Adipocyte (in vitro differentiated cells): ENCODE results near the gene RASA3.
"Not testable (repeated sequence)": the region's sequence is repeated elsewhere in the genome, so short reads cannot be mapped to it uniquely, and the experiment has no call there.

ENCODE experiments used
- DNase-seq: peaks from one replicate; pipeline ENCODE4 v3.0.0-alpha.2; 2015; ENCODE audit warnings: low read depth
- H3K27me3 ChIP-seq: replicated peaks from 2 replicates; pipeline ENCODE4 v1.7.0; 2013; ENCODE audit warnings: mild to moderate bottlenecking, low read length, moderate library complexity; ENCODE audit not compliant: control insufficient read depth, insufficient read depth
- H3K36me3 ChIP-seq: 2 replicates; pipeline ENCODE4 v1.7.0; 2013; ENCODE audit warnings: low read length, mild to moderate bottlenecking, moderate library complexity; ENCODE audit not compliant: control insufficient read depth, insufficient read depth, severe bottlenecking
- H3K4me1 ChIP-seq: 2 replicates; pipeline ENCODE4 v1.7.0; 2013; ENCODE audit warnings: mild to moderate bottlenecking, low read length, moderate library complexity; ENCODE audit not compliant: control insufficient read depth, insufficient read depth
- H3K4me3 ChIP-seq: 2 replicates; pipeline ENCODE4 v1.7.0; 2013; ENCODE audit warnings: mild to moderate bottlenecking, low read length, moderate library complexity
- H3K9ac ChIP-seq: 2 replicates; pipeline ENCODE4 v1.7.0; 2013; ENCODE audit warnings: mild to moderate bottlenecking, low read length, moderate library complexity
- H3K9me3 ChIP-seq: 2 replicates; pipeline ENCODE4 v1.7.0; 2013; ENCODE audit warnings: mild to moderate bottlenecking, low read length, moderate library complexity; ENCODE audit not compliant: control insufficient read depth

RASA3 gene

DNA sequence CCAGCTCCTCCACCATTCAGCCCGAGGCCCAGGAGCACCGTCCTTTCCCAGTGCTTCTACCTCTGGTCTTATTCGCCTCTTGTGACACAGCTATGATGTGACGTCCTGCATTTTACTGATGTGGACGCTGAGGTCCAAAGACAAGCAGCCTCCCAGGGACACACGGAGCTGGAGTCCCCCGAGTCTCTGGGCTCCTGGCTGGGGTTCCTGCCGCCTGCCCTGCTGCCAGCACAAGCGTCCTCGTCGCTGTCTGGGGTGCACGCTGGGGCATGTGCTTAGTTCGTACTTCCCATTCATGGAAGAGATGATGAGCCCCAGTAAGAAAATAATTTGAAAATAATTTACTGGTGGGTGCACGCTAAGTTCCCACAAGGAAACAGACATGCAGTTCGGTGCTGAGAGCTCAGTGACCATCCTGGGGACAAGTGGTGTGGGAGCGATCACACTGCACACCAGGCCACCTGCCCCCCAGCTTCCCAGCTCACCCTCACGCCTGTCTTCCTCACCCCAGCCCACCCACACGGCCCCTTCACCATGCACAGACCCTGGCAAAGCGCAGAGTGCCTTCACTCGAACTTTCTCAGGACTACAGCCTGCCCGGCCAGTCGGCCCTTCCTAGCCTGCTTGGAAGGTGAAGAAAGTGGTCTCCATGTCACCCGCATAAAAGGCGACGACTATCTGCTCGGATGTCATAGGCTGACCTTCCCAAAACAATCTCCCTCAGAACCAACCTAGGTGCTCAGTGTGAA lies 32.4 kb upstream of the RASA3 start:
- no peaks in the 10 kb centered on the region for H3K36me3 ChIP-seq
- H3K9me3 ChIP-seq, result peaks cover 2% of the 10 kb centered on the region
- peaks cover 13% of the 10 kb centered on the region for H3K4me1 ChIP-seq
- no peak for DNase-seq
- no peak overlapping the region for H3K9ac ChIP-seq
- H3K4me3 ChIP-seq, result no peak overlapping the region
- peaks cover 44% of the 10 kb centered on the region for H3K27me3 ChIP-seq

DNA sequence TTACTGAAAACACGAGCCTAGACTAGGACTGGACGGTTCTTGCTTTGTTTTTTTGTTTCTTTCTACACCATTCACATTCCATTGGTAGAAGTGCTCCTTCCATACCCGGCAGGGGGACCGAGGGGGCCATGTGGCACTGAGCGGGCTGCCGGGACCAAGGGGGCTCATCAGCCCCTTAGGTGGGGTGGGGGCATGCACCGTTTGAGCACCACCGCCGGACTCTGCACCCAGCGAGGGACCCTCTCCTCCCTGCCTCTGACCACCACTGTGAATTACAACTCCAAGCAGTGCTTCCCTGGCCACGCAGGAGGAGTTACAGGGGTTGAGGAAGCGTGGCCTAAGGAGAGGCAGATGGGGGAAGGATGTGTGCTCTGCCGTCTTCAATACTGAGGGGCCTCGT lies 31.6 kb upstream of the RASA3 start:
- no peak for DNase-seq
- Histone ChIP-seq H3K9ac (no peak overlapping the region), H3K4me3 (no peak overlapping the region), H3K4me1 (peaks cover 13% of the 10 kb centered on the region), H3K9me3 (peaks cover 8% of the 10 kb centered on the region), H3K27me3 (peaks cover 44% of the 10 kb centered on the region), H3K36me3 (no peaks in the 10 kb centered on the region)

DNA sequence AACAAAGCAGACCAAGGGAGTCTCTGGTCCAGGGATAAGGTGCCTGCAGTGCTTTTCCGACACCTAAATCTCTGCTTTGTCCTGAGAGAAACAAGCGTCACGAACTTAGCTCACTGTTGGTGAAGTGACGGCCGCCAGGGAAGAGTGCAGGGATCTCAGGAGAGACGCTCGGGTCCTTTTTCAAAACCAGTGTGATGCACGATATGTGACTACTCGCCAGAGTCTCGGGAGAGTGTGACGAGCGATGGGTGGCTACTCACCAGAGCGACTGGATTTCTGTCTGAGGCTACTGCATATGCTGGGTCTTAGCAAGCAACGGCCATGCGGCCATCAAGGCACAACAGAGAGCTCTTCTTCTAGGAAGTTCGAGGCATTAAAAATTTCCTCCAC lies 30.1 kb upstream of the RASA3 start:
- no peak overlapping the region for H3K4me3 ChIP-seq
- H3K36me3 ChIP-seq, result no peaks in the 10 kb centered on the region
- H3K9ac ChIP-seq, result no peak overlapping the region
- H3K9me3 ChIP-seq, result peaks cover 8% of the 10 kb centered on the region
- peaks cover 51% of the 10 kb centered on the region for H3K27me3 ChIP-seq
- DNase-seq, result no peak
- peaks cover 13% of the 10 kb centered on the region for H3K4me1 ChIP-seq

DNA sequence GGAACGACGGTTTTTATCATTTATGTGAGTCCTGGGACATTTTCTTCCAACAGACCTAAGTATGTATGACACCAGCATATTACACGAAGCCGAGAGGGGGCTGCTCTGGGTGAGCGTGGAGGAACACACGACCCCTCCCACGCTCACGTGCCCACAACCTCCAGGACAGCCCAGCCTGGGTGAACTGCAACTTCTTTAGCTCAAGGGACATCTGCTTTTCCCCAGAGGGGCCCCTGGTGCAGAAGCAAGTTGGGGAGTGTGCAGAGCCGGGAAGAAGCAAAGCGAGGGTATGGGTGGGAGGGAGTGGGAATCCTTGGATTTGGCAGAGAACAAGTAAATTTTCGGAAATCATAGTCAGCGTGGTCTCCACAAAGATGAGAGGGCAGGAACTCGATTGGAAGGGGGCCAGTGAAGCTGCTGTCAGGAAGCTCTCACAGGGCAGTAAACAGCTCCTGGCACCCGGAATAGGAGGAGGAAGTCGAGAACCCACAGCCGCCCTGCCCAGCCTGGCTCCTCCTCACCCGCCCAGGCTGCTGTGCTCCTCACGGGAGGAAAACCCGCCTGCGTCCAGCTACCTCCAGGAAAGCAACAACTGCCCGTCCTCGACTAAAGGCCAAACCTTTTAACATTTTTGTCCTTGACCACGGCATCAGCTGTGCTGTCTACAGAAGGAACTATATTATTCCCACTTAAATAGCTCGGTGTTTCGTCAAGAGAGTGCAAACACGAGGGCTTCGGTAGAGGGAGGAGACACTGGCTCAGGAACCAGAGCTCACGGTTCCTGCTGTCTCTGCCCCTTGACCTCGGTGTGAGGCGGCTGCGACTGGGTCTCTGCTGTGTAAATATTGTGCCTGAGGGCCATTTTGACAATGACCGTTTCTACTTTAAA lies 29.5 kb upstream of the RASA3 start:
- Histone ChIP-seq H3K4me1 (peaks cover 10% of the 10 kb centered on the region), H3K27me3 (peaks cover 55% of the 10 kb centered on the region), H3K9me3 (peaks cover 8% of the 10 kb centered on the region), H3K9ac (no peak overlapping the region), H3K36me3 (no peaks in the 10 kb centered on the region), H3K4me3 (peak overlapping the region; percentile 21)
- DNase-seq, result no peak

DNA sequence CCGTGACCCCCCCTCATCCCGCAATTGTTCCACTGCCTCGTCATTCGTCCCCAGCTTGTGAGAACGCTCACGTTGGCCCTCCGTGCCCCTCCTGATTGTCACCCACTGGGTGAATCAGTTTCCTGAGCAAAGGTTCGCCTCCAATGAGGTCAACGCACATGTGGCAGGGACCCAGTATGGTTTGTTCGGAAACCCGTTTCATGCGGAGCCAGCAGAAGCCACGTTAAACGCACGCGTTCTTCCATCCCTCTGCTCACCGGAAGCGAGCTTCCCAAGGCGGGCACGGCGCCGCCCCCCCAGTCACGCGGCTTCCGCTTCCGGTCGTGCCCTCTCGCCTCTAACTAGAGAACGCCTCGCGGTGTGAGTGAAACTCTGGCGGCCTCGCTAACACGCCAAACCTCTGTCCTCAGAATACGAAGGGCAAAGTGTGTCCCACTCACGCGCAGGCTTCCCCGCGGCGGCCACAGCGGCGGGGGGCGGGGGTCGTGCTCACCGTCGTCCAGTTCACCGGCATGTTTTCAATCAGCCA lies 28.7 kb upstream of the RASA3 start:
- Histone ChIP-seq H3K4me3 (no peak overlapping the region), H3K9me3 (peaks cover 8% of the 10 kb centered on the region), H3K9ac (no peak overlapping the region), H3K36me3 (no peaks in the 10 kb centered on the region), H3K4me1 (peaks cover 3% of the 10 kb centered on the region), H3K27me3 (peaks cover 55% of the 10 kb centered on the region)
- no peak for DNase-seq

DNA sequence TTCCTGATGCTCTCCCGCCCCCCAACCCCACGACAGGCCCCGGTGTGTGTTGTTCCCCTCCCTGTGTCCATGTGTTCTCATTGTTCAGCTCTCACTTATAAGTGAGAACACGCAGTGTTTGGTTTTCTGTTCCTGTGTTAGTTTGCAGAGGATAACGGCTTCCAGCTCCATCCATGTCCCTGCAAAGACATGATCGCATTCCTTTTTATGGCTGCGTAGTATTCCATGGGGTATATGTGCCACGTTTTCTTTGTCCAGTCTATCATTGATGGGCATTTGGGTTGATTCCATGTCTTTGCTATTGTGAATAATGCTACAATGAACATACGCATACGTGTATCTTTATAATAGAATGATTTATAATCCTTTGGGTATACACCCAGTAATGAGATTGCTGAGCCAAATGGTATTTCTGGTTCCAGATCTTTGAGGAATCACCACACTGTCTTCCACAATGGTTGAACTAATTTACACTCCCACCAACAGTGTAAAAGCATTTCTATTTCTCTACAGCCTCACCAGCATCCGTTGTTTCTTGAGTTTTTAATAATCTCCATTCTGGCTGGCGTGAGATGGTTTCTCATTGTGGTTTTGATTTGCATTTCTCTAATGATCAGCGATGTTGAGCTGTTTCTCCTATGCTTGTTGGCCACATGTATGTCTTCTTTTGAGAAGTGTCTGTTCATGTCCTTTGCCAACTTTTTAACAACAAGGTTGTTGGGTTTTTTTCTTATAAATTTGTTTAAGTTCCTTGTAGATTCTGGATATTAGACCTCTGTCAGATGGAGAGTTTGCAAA lies 26.6 kb upstream of the RASA3 start:
- H3K27me3 ChIP-seq, result peaks cover 40% of the 10 kb centered on the region

GRCh38 chr13:114157869-114158495 lies 25.6 kb upstream of the RASA3 start:
- Histone ChIP-seq H3K4me3 (no peak overlapping the region), H3K9me3 (peaks cover 8% of the 10 kb centered on the region), H3K9ac (no peak overlapping the region), H3K27me3 (peaks cover 32% of the 10 kb centered on the region), H3K36me3 (no peaks in the 10 kb centered on the region), H3K4me1 (peaks cover 3% of the 10 kb centered on the region)
- DNase-seq, result no peak

More for the DNA sequence above, 26.6 kb upstream of the RASA3 start:
- not testable (repeated sequence) for DNase-seq, H3K9ac ChIP-seq, H3K4me3 ChIP-seq, H3K36me3 ChIP-seq, H3K9me3 ChIP-seq, H3K4me1 ChIP-seq

- Histone ChIP-seq H3K9me3 (peaks cover 8% of the 10 kb centered on the region), H3K9ac (no peak overlapping the region), H3K4me3 (no peak overlapping the region), H3K36me3 (no peaks in the 10 kb centered on the region), H3K27me3 (peaks cover 17% of the 10 kb centered on the region), H3K4me1 (peaks cover 16% of the 10 kb centered on the region)
- DNase-seq, result no peak
These were observed 23.8 kb upstream of the RASA3 start for GRCh38 chr13:114155926-114156883.

GRCh38 chr13:114155320-114155719 lies 22.9 kb upstream of the RASA3 start:
- Histone ChIP-seq H3K9ac (no peak overlapping the region), H3K27me3 (peaks cover 12% of the 10 kb centered on the region), H3K36me3 (no peaks in the 10 kb centered on the region), H3K4me3 (no peak overlapping the region), H3K9me3 (peaks cover 8% of the 10 kb centered on the region), H3K4me1 (peaks cover 21% of the 10 kb centered on the region)
- DNase-seq, result no peak

GRCh38 chr13:114154476-114154875 lies 22.1 kb upstream of the RASA3 start:
- Histone ChIP-seq H3K27me3 (peaks cover 21% of the 10 kb centered on the region), H3K9ac (no peak overlapping the region), H3K4me1 (peaks cover 21% of the 10 kb centered on the region), H3K36me3 (no peaks in the 10 kb centered on the region), H3K4me3 (no peak overlapping the region), H3K9me3 (peaks cover 4% of the 10 kb centered on the region)
- no peak for DNase-seq
